ENCODE measurements around the gene SLCO3A1. TPM values are rescaled to one million over a fixed set of nuclear protein-coding genes. Genes with fewer than 3 reads are reported as not detected.

The SLCO3A1 gene
- total RNA-seq, 2 experiments from 2014 or later = 8.5 to 40.0 TPM

GRCh38 chr15:91885714-91886270, 32.3 kb downstream of the SLCO3A1 start:
- ChIA-PET CTCF (ENCODE audit: unreplicated experiment) (interaction anchor here (0.6 kb wide), 1 partner anchor 21 kb away, joined by 3 read pairs; no protein-coding TSS in a partner anchor), POLR2A (interaction anchor here (0.6 to 1.2 kb wide), 2 partner anchors 16 to 431 kb away, joined by 3 to 4 read pairs; no protein-coding TSS in a partner anchor)
- Histone ChIP-seq H2AFZ (ENCODE audit: low read length) (no peak overlapping the region), H3K9me3 (ENCODE audit: low read length) (no peaks in the 10 kb centered on the region), H4K20me1 (ENCODE audit: insufficient read depth, low read length) (no peaks in the 10 kb centered on the region; the same call in none of the 2 replicates), H3K4me1 (ENCODE audit: insufficient read depth, low read length, poor library complexity, severe bottlenecking) (peaks cover 18% of the 10 kb centered on the region), H3K36me3 (ENCODE audit: insufficient read depth, low read length) (no peaks in the 10 kb centered on the region), H3K4me2 (ENCODE audit: low read length) (no peak overlapping the region), H3K4me3 (ENCODE audit: low read depth, low read length, poor library complexity, severe bottlenecking) (no peak overlapping the region), H3K27ac (ENCODE audit: low read depth, low read length, poor library complexity, severe bottlenecking) (no peak overlapping the region), H3K9me2 (ENCODE audit: insufficient read depth, low read length) (no peaks in the 10 kb centered on the region), H3K79me2 (ENCODE audit: insufficient read depth, low read depth, low read length) (0 out of 2 replicates have a peak, but pooled peaks cover 8% of the 10 kb centered on the region)
- TF ChIP-seq CTCF (conservative IDR thresholded peaks at IDR 0.05; ENCODE audit: low read length) (peak; percentile 53), EZH2phosphoT487 (IDR thresholded peaks at IDR 0.05; ENCODE audit: borderline replicate concordance, low read depth, low read length) (no peak)
- BruUV-seq (replicated peaks) = no TSS peak
- DNase-seq (ENCODE audit: low spot score) = peak; percentile 42
- intact Hi-C loops (cut with micrococcal nuclease; ENCODE audit: unreplicated experiment) = no loop called here

- no peak for TF ChIP-seq CTCF (conservative IDR thresholded peaks at IDR 0.05; ENCODE audit: low read length)
- no peak for TF ChIP-seq EZH2phosphoT487 (IDR thresholded peaks at IDR 0.05; ENCODE audit: borderline replicate concordance, low read depth, low read length)
- Histone ChIP-seq H3K4me1 (ENCODE audit: insufficient read depth, low read length, poor library complexity, severe bottlenecking) (peaks cover 18% of the 10 kb centered on the region), H3K9me3 (ENCODE audit: low read length) (no peaks in the 10 kb centered on the region), H2AFZ (ENCODE audit: low read length) (no peak overlapping the region), H3K36me3 (ENCODE audit: insufficient read depth, low read length) (peaks cover 5% of the 10 kb centered on the region; the same call in 1 of the 2 replicates), H3K4me3 (ENCODE audit: low read depth, low read length, poor library complexity, severe bottlenecking) (no peak overlapping the region), H4K20me1 (ENCODE audit: insufficient read depth, low read length) (no peaks in the 10 kb centered on the region; the same call in none of the 2 replicates), H3K9me2 (ENCODE audit: insufficient read depth, low read length) (no peaks in the 10 kb centered on the region), H3K79me2 (ENCODE audit: insufficient read depth, low read depth, low read length) (0 out of 2 replicates have a peak, but pooled peaks cover 8% of the 10 kb centered on the region), H3K27ac (ENCODE audit: low read depth, low read length, poor library complexity, severe bottlenecking) (no peak overlapping the region), H3K4me2 (ENCODE audit: low read length) (no peak overlapping the region)
- ChIA-PET CTCF (ENCODE audit: unreplicated experiment) (interaction anchor here (1.3 kb wide), 1 partner anchor 11 kb away, joined by 3 read pairs; no protein-coding TSS in a partner anchor), POLR2A (interaction anchor here (0.7 to 2.1 kb wide), 3 partner anchors 9 to 14 kb away, joined by 3 to 5 read pairs (median 4); no protein-coding TSS in a partner anchor)
- no peak for DNase-seq (ENCODE audit: low spot score)
- intact Hi-C loops (cut with micrococcal nuclease; ENCODE audit: unreplicated experiment) = no loop called here
- no TSS peak for BruUV-seq (replicated peaks)
Measured at GRCh38 chr15:91886878-91887277, 33.4 kb downstream of the SLCO3A1 start.

- H3K4me2 ChIP-seq (ENCODE audit: low read length) = no peak overlapping the region
- ChIA-PET POLR2A (interaction anchor here (1.2 to 2.1 kb wide), 2 partner anchors 8 to 14 kb away, joined by 4 to 5 read pairs; no protein-coding TSS in a partner anchor), CTCF (ENCODE audit: unreplicated experiment) (interaction anchor here (1.3 kb wide), 1 partner anchor 11 kb away, joined by 3 read pairs; no protein-coding TSS in a partner anchor)
- no peak overlapping the region for H2AFZ ChIP-seq (ENCODE audit: low read length)
- no peak for DNase-seq (ENCODE audit: low spot score)
- no TSS peak for BruUV-seq (replicated peaks)
- no peak for TF ChIP-seq CTCF (conservative IDR thresholded peaks at IDR 0.05; ENCODE audit: low read length)
- no peak for TF ChIP-seq EZH2phosphoT487 (IDR thresholded peaks at IDR 0.05; ENCODE audit: borderline replicate concordance, low read depth, low read length)
- no peak overlapping the region for H3K4me3 ChIP-seq (ENCODE audit: low read depth, low read length, poor library complexity, severe bottlenecking)
- no peak overlapping the region for H3K27ac ChIP-seq (ENCODE audit: low read depth, low read length, poor library complexity, severe bottlenecking)
- H3K79me2 ChIP-seq (ENCODE audit: insufficient read depth, low read depth, low read length) = 0 out of 2 replicates have a peak, but pooled peaks cover 8% of the 10 kb centered on the region
- no peaks in the 10 kb centered on the region; the same call in none of the 2 replicates for H4K20me1 ChIP-seq (ENCODE audit: insufficient read depth, low read length)
- peaks cover 7% of the 10 kb centered on the region for H3K36me3 ChIP-seq (ENCODE audit: insufficient read depth, low read length)
- peaks cover 18% of the 10 kb centered on the region for H3K4me1 ChIP-seq (ENCODE audit: insufficient read depth, low read length, poor library complexity, severe bottlenecking)
- intact Hi-C loops (cut with micrococcal nuclease; ENCODE audit: unreplicated experiment) = no loop called here
- no peaks in the 10 kb centered on the region for H3K9me3 ChIP-seq (ENCODE audit: low read length)
- no peaks in the 10 kb centered on the region for H3K9me2 ChIP-seq (ENCODE audit: insufficient read depth, low read length)
Measured at GRCh38 chr15:91887321-91887720, 33.8 kb downstream of the SLCO3A1 start.
